Mesothelial cell of epicardium (in vitro differentiated cells): ENCODE data around the gene COTL1. TPM values are rescaled to one million over a fixed set of nuclear protein-coding genes. Genes with fewer than 3 reads are reported as not detected.

ENCODE experiments used
- DNase-seq, 2 experiments: peaks; one replicate each; pipeline ENCODE4 v3.0.0; 2021; ENCODE audit warnings: low spot score in 2 of 2; ENCODE audit not compliant: unreplicated experiment in 2 of 2
- H3K27ac Mint-ChIP-seq: 2 replicates; pipeline ENCODE4 v1.8.0; 2021; ENCODE audit warnings: mixed read lengths
- H3K27me3 Mint-ChIP-seq: 2 replicates; pipeline ENCODE4 v1.8.0; 2021; ENCODE audit warnings: low read depth, mixed read lengths
- H3K36me3 Mint-ChIP-seq: 2 replicates; pipeline ENCODE4 v1.8.0; 2021; ENCODE audit warnings: mixed read lengths
- H3K4me1 Mint-ChIP-seq: 2 replicates; pipeline ENCODE4 v1.8.0; 2021; ENCODE audit warnings: mixed read lengths
- H3K4me3 Mint-ChIP-seq: 2 replicates; pipeline ENCODE4 v1.8.0; 2021; ENCODE audit warnings: mild to moderate bottlenecking, moderate library complexity, mixed read lengths
- H3K9me3 Mint-ChIP-seq: 2 replicates; pipeline ENCODE4 v1.8.0; 2021; ENCODE audit warnings: mixed read lengths
- CTCF ChIP-seq: fragments of 200-600 bp; sonication (generic); IDR thresholded peaks from one replicate; pipeline ENCODE4 v1.5.0; 2021; ENCODE audit warnings: antibody characterized with exemption; ENCODE audit not compliant: unreplicated experiment
- total RNA-seq: library from RNA; stranded (reverse); gene quantifications from 3 replicates; pipeline ENCODE4 v1.2.1, GENCODE V29; 2021

COTL1 gene
- total RNA-seq, 1 donor from 2014 or later, result 116 TPM

GRCh38 chr16:84585467-84585866 lies 32.4 kb downstream of the COTL1 start:
- no peak overlapping the region for H3K27ac Mint-ChIP-seq
- no peak overlapping the region for H3K4me3 Mint-ChIP-seq
- peaks cover 15% of the 10 kb centered on the region for H3K36me3 Mint-ChIP-seq
- no peak for DNase-seq
- no peaks in the 10 kb centered on the region for H3K9me3 Mint-ChIP-seq
- no peak for TF ChIP-seq CTCF
- H3K4me1 Mint-ChIP-seq, result peaks cover 8% of the 10 kb centered on the region
- H3K27me3 Mint-ChIP-seq, result no peaks in the 10 kb centered on the region

- Mint-ChIP-seq H3K36me3 (peaks cover 15% of the 10 kb centered on the region), H3K27ac (no peak overlapping the region), H3K27me3 (no peaks in the 10 kb centered on the region), H3K4me3 (no peak overlapping the region), H3K4me1 (peaks cover 8% of the 10 kb centered on the region), H3K9me3 (no peaks in the 10 kb centered on the region)
- DNase-seq, result no peak
- no peak for TF ChIP-seq CTCF
These were observed 33.2 kb downstream of the COTL1 start for GRCh38 chr16:84584678-84585077.

- peaks cover 13% of the 10 kb centered on the region for H3K36me3 Mint-ChIP-seq
- DNase-seq, result no peak
- TF ChIP-seq CTCF, result no peak
- H3K27me3 Mint-ChIP-seq, result no peaks in the 10 kb centered on the region
- no peak overlapping the region for H3K4me3 Mint-ChIP-seq
- no peak overlapping the region for H3K27ac Mint-ChIP-seq
- H3K4me1 Mint-ChIP-seq, result peaks cover 8% of the 10 kb centered on the region
- H3K9me3 Mint-ChIP-seq, result no peaks in the 10 kb centered on the region
These were observed 33.9 kb downstream of the COTL1 start for GRCh38 chr16:84583995-84584394.

GRCh38 chr16:84582958-84583516 lies 34.8 kb downstream of the COTL1 start:
- no peak for TF ChIP-seq CTCF
- no peak overlapping the region for H3K4me3 Mint-ChIP-seq
- H3K36me3 Mint-ChIP-seq, result peaks cover 10% of the 10 kb centered on the region
- DNase-seq, result no peak
- peaks cover 8% of the 10 kb centered on the region for H3K4me1 Mint-ChIP-seq
- H3K27ac Mint-ChIP-seq, result peak overlapping the region; percentile 47
- no peaks in the 10 kb centered on the region for H3K27me3 Mint-ChIP-seq
- H3K9me3 Mint-ChIP-seq, result no peaks in the 10 kb centered on the region

GRCh38 chr16:84581158-84581557 lies 36.7 kb downstream of the COTL1 start:
- Mint-ChIP-seq H3K4me3 (no peak overlapping the region), H3K36me3 (peaks cover 5% of the 10 kb centered on the region), H3K27ac (no peak overlapping the region), H3K9me3 (no peaks in the 10 kb centered on the region), H3K4me1 (peaks cover 10% of the 10 kb centered on the region), H3K27me3 (no peaks in the 10 kb centered on the region)
- no peak for DNase-seq
- TF ChIP-seq CTCF, result no peak

- Mint-ChIP-seq H3K27ac (no peak overlapping the region), H3K4me1 (peaks cover 9% of the 10 kb centered on the region), H3K27me3 (no peaks in the 10 kb centered on the region), H3K4me3 (no peak overlapping the region), H3K36me3 (no peaks in the 10 kb centered on the region), H3K9me3 (no peaks in the 10 kb centered on the region)
- DNase-seq, result no peak
- TF ChIP-seq CTCF, result no peak
These were observed 37.9 kb downstream of the COTL1 start for GRCh38 chr16:84579936-84580335.
